ENCODE measurements around the gene FOXF1. TPM values are rescaled to one million over a fixed set of nuclear protein-coding genes. Genes with fewer than 3 reads are reported as not detected.
A peak's percentile ranks its signal among the peaks of the same experiment; 100 is the strongest.

FOXF1 gene
- total RNA-seq, 2 donors from 2014 or later: 6.3 to 12.1 TPM

GRCh38 chr16:86466696-86467406 lies 43.5 kb upstream of the FOXF1 start:
- peak overlapping the region; percentile 44 for H3K27ac ChIP-seq
- no peak overlapping the region for H3K4me3 ChIP-seq
- intact Hi-C loops (cut with DNase I): no loop called here
- no peak for TF ChIP-seq CTCF (IDR thresholded peaks at IDR 0.05)
- H3K9me3 ChIP-seq: no peaks in the 10 kb centered on the region
- H3K36me3 ChIP-seq: no peaks in the 10 kb centered on the region
- H3K4me1 ChIP-seq: no peaks in the 10 kb centered on the region
- H3K9ac ChIP-seq (ENCODE audit: low read depth in 2 of 2, low read length in 2 of 2): no peak overlapping the region
- no peaks in the 10 kb centered on the region for H3K27me3 ChIP-seq
- no peak for DNase-seq

GRCh38 chr16:86467490-86467889 lies 42.8 kb upstream of the FOXF1 start:
- H3K27me3 ChIP-seq: no peaks in the 10 kb centered on the region
- TF ChIP-seq CTCF (IDR thresholded peaks at IDR 0.05): no peak
- no peaks in the 10 kb centered on the region for H3K9me3 ChIP-seq
- H3K4me1 ChIP-seq: no peaks in the 10 kb centered on the region
- no peaks in the 10 kb centered on the region for H3K36me3 ChIP-seq
- no peak overlapping the region for H3K9ac ChIP-seq (ENCODE audit: low read depth in 2 of 2, low read length in 2 of 2)
- DNase-seq: no peak
- intact Hi-C loops (cut with DNase I): no loop called here
- no peak overlapping the region for H3K4me3 ChIP-seq
- peak overlapping the region; percentile 44 for H3K27ac ChIP-seq

DNA sequence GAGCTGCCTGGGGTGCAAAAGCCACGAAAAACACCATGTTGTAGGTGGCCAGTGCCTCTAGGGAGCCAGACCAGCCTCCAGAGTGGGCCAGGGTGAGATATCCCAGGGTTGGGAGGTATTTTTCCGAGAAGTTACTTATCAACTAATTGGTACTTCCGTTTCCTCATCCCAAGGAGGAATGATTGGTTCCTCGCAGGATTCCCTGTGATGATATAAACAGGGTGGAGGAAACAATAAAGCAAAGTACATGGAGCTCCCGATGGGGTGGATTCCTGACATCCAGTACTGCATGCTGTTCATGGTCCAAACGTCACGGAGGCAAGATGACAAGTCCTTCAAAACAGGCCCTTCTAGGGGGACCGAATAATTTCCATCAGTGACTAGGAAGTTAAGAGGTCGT lies 39.4 kb upstream of the FOXF1 start:
- Histone ChIP-seq H3K9ac (ENCODE audit: low read depth in 2 of 2, low read length in 2 of 2) (no peak overlapping the region), H3K4me1 (no peaks in the 10 kb centered on the region), H3K27me3 (no peaks in the 10 kb centered on the region), H3K27ac (no peak overlapping the region), H3K4me3 (no peak overlapping the region), H3K9me3 (no peaks in the 10 kb centered on the region), H3K36me3 (no peaks in the 10 kb centered on the region)
- intact Hi-C loops (cut with DNase I): no loop called here
- no peak for TF ChIP-seq CTCF (IDR thresholded peaks at IDR 0.05)
- no peak for DNase-seq

GRCh38 chr16:86471896-86472295 lies 38.4 kb upstream of the FOXF1 start:
- Histone ChIP-seq H3K4me3 (no peak overlapping the region), H3K4me1 (no peaks in the 10 kb centered on the region), H3K9me3 (no peaks in the 10 kb centered on the region), H3K27ac (no peak overlapping the region), H3K27me3 (no peaks in the 10 kb centered on the region), H3K9ac (ENCODE audit: low read depth in 2 of 2, low read length in 2 of 2) (no peak overlapping the region), H3K36me3 (no peaks in the 10 kb centered on the region)
- TF ChIP-seq CTCF (IDR thresholded peaks at IDR 0.05): no peak
- intact Hi-C loops (cut with DNase I): no loop called here
- no peak for DNase-seq

DNA sequence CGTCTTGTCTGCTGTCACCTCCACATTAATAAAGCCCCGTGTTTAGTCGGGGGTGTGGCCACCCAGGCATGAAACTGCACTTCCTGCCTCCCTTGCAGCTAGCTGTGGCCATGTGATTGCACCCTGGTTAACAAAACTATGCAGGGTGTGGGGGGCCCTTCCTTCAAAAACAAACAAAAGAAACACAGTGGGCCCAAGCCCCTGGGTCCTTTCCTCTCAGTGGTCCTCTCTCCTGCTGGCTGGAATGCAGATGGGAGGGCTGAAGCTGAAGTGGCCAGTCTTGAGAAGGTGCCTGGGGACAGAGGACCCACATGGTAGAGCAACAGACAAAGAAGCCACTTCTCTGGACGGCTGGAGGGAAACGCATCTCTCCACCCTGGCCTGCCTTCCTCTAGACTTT lies 38.0 kb upstream of the FOXF1 start:
- Histone ChIP-seq H3K4me3 (no peak overlapping the region), H3K4me1 (no peaks in the 10 kb centered on the region), H3K36me3 (no peaks in the 10 kb centered on the region), H3K27me3 (no peaks in the 10 kb centered on the region), H3K9ac (ENCODE audit: low read depth in 2 of 2, low read length in 2 of 2) (no peak overlapping the region), H3K27ac (no peak overlapping the region), H3K9me3 (no peaks in the 10 kb centered on the region)
- intact Hi-C loops (cut with DNase I): no loop called here
- no peak for DNase-seq
- no peak for TF ChIP-seq CTCF (IDR thresholded peaks at IDR 0.05)
